RPMI8226 (cell line): ENCODE data around the gene PDZRN4.

ENCODE experiments used
- DNase-seq: peaks from one replicate; pipeline ENCODE4 v3.0.0-alpha.2; 2015

Gene PDZRN4

GRCh38 chr12:41465526-41465925 lies 277.4 kb downstream of the PDZRN4 start:
- DNase-seq = no peak

GRCh38 chr12:41466300-41466699 lies 278.2 kb downstream of the PDZRN4 start:
- no peak for DNase-seq

- DNase-seq = no peak
Measured at GRCh38 chr12:41466802-41467201, 278.7 kb downstream of the PDZRN4 start.

- DNase-seq = no peak
Measured at GRCh38 chr12:41467591-41468325, 279.6 kb downstream of the PDZRN4 start.

GRCh38 chr12:41468341-41468740 lies 280.2 kb downstream of the PDZRN4 start:
- no peak for DNase-seq

GRCh38 chr12:41468756-41469155 lies 280.6 kb downstream of the PDZRN4 start:
- DNase-seq = no peak

GRCh38 chr12:41473441-41473840 lies 285.3 kb downstream of the PDZRN4 start:
- DNase-seq = peak; percentile 76

- DNase-seq = no peak
Measured at GRCh38 chr12:41474001-41474400, 285.9 kb downstream of the PDZRN4 start.

GRCh38 chr12:41476499-41477439 lies 288.6 kb downstream of the PDZRN4 start:
- DNase-seq = peak; percentile 14

- no peak for DNase-seq
Measured at GRCh38 chr12:41479426-41479825, 291.3 kb downstream of the PDZRN4 start.

GRCh38 chr12:41485203-41485602 lies 297.1 kb downstream of the PDZRN4 start:
- no peak for DNase-seq

GRCh38 chr12:41486718-41487117 lies 298.6 kb downstream of the PDZRN4 start:
- DNase-seq = no peak

GRCh38 chr12:41496009-41496408 lies 307.9 kb downstream of the PDZRN4 start:
- DNase-seq = no peak

GRCh38 chr12:41497409-41497808 lies 309.3 kb downstream of the PDZRN4 start:
- no peak for DNase-seq

- DNase-seq = no peak
Measured at GRCh38 chr12:41504976-41505375, 316.9 kb downstream of the PDZRN4 start.

GRCh38 chr12:41507286-41507685 lies 319.2 kb downstream of the PDZRN4 start:
- DNase-seq = no peak

- no peak for DNase-seq
Measured at GRCh38 chr12:41509271-41510055, 321.3 kb downstream of the PDZRN4 start.

GRCh38 chr12:41510470-41510869 lies 322.4 kb downstream of the PDZRN4 start:
- no peak for DNase-seq

GRCh38 chr12:41511247-41511646 lies 323.1 kb downstream of the PDZRN4 start:
- no peak for DNase-seq

GRCh38 chr12:41512497-41512896 lies 324.4 kb downstream of the PDZRN4 start:
- DNase-seq = no peak

GRCh38 chr12:41514021-41514777 lies 326.1 kb downstream of the PDZRN4 start:
- no peak for DNase-seq

- peak; percentile 5 for DNase-seq
Measured at GRCh38 chr12:41514907-41515306, 326.8 kb downstream of the PDZRN4 start.
